GM19099 (cell line): ENCODE data around the gene STX10.

Experiments
- POLR2A ChIP-seq: IDR thresholded peaks from 3 replicates; pipeline ENCODE4 v1.6.1; 2011; ENCODE audit warnings: low read depth; ENCODE audit not compliant: insufficient read length; ENCODE audit errors: extremely low read depth

STX10 gene

GRCh38 chr19:13164343-13165161 lies 14.4 kb upstream of the STX10 start:
- no peak for TF ChIP-seq POLR2A

GRCh38 chr19:13163609-13164342 lies 13.6 kb upstream of the STX10 start:
- peak; percentile 14 for TF ChIP-seq POLR2A

- TF ChIP-seq POLR2A = peak; percentile 85
These were observed 12.8 kb upstream of the STX10 start for GRCh38 chr19:13162724-13163608.

- TF ChIP-seq POLR2A = no peak
These were observed 10.4 kb upstream of the STX10 start for GRCh38 chr19:13160557-13160956.

- no peak for TF ChIP-seq POLR2A
These were observed 9.5 kb upstream of the STX10 start for GRCh38 chr19:13159713-13160112.

- peak; percentile 51 for TF ChIP-seq POLR2A
These were observed 5.5 kb upstream of the STX10 start for GRCh38 chr19:13155472-13156359.

- TF ChIP-seq POLR2A = peak; percentile 71
These were observed 4.8 kb upstream of the STX10 start for GRCh38 chr19:13154911-13155471.

GRCh38 chr19:13154241-13154778 lies 4.1 kb upstream of the STX10 start:
- TF ChIP-seq POLR2A = peak; percentile 20

GRCh38 chr19:13153569-13154240 lies 3.5 kb upstream of the STX10 start:
- no peak for TF ChIP-seq POLR2A

GRCh38 chr19:13152974-13153568 lies 2.9 kb upstream of the STX10 start:
- TF ChIP-seq POLR2A = peak; percentile 100

- no peak for TF ChIP-seq POLR2A
These were observed 2.3 kb upstream of the STX10 start for GRCh38 chr19:13152356-13152973.

GRCh38 chr19:13151605-13152355 lies 1.6 kb upstream of the STX10 start:
- peak; percentile 37 for TF ChIP-seq POLR2A
